Activated T-cell treated with anti-CD3 and anti-CD28 coated beads for 4 hours (primary cell): ENCODE measurements around the gene BRD1.
"Not testable (repeated sequence)": the region's sequence is repeated elsewhere in the genome, so short reads cannot be mapped to it uniquely, and the experiment has no call there.

Source experiments
- DNase-seq: peaks from one replicate; pipeline ENCODE4 v3.0.0-alpha.2; 2020

The BRD1 gene

GRCh38 chr22:49767355-49768062 is 60.2 kb downstream of the BRD1 start:
- DNase-seq: no peak

GRCh38 chr22:49765951-49766350 is 61.7 kb downstream of the BRD1 start:
- DNase-seq: no peak

DNA sequence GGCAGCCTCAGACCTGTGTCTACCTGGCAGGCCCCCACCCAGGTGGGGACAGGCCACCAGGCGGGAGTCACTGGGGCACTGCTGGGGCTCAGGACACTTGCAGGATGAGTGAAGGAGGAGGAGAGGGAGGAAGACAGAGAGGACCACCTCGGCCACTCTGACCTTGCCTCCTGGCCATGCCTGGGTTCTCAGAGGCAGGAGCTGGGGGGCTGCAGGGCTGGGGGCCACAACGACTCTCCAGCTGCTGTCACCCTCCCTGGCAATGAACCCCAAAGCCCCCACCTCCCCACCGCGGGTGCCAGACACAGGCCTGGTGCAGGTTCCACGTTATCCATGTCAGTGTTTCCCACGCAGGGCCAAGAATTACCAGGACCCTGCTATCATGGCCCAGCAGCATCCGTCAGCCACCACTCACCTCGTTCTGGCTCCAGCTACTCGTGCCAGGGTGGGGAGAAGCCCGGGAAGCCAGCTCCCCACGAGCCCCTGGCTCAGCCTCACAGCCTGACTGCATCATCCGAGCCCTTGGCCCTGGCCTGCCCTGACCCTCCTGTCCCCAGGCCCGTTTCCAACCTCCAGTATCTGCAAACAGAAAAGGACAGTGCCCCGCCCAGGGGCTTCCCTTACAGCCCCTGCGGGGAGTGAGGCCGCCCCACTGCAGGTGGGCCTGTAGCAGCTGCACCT is 62.4 kb downstream of the BRD1 start:
- DNase-seq: no peak

GRCh38 chr22:49764127-49764581 is 63.5 kb downstream of the BRD1 start:
- DNase-seq: no peak

DNA sequence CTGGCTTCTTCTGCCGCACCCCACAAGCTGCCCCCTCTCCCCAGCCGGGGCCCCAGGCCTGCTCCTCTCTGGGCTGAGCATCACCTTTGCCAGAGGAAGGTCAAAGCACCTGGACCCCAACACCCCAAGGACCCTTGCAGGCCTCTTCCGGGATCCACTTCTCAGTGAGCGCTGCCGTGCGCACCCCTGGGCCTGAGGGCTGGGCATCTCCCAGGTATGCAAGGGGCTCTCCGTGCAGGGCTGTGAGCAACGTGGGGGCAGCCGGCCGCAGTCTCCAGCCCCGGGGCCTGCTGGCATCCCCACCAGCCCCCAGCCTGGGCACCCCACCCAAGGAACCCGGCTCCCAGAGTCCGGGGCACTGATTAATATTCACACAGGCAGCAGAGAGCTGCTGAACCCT is 64.0 kb downstream of the BRD1 start:
- DNase-seq: no peak

DNA sequence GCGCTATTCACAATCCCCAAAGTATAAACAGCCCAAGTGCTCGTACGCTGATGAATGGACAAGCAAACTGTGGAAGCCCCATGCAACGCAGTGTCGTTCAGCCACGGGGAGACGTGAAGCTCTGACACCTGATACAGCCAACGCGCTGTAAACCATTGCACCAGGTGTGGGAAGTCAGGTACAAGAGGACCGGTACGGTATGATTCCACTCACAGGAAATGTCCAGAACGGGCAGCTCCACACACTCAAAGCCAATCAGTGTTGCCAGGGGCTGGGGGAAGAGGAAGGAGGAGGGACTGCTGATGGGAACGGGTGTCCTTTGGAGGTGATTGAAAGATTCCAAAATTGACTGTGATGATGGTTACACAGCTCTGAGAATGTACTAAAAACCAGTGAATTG is 64.5 kb downstream of the BRD1 start:
- no peak for DNase-seq

- DNase-seq: not testable (repeated sequence)
Measured at GRCh38 chr22:49762571-49762970, 65.1 kb downstream of the BRD1 start.

DNA sequence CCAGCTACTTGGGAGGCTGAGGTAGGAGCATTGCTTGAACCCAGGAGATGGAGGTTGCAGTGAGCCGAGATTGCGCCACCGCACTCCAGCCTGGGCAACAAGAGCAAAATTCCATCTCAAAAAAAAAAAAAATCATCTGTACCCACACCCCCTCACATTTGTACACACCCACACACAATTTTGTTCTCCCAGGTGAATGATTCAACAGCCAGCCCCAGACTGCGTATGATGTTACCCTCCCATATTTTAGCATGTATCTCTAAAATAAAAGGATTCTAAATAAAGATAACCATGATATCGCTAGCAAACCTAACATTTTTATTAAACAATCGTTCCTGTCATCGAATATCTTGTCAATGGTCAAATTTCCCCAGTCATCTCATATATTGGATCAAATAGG is 65.8 kb downstream of the BRD1 start:
- no peak for DNase-seq

- no peak for DNase-seq
Measured at GRCh38 chr22:49760630-49761571, 66.8 kb downstream of the BRD1 start.

DNA sequence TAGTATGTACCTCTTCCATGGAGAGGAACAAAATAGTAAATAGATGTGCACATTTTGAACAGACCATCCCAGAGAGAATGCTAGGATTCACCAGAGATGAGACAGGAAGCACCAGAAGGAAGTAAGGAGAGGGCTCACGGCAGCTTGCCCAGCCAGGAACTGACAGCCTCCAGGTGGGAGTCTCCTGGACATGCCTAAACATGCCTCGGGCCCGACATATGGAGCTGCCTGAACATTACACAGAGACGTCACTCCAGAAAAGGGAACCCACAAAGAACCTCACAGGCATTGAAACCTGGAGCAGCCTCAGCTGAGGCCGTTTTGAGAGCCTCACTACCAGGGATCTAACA is 67.4 kb downstream of the BRD1 start:
- no peak for DNase-seq

GRCh38 chr22:49756676-49757075 is 71.0 kb downstream of the BRD1 start:
- DNase-seq: no peak

GRCh38 chr22:49756201-49756600 is 71.5 kb downstream of the BRD1 start:
- no peak for DNase-seq

GRCh38 chr22:49755631-49756001 is 72.1 kb downstream of the BRD1 start:
- DNase-seq: no peak

DNA sequence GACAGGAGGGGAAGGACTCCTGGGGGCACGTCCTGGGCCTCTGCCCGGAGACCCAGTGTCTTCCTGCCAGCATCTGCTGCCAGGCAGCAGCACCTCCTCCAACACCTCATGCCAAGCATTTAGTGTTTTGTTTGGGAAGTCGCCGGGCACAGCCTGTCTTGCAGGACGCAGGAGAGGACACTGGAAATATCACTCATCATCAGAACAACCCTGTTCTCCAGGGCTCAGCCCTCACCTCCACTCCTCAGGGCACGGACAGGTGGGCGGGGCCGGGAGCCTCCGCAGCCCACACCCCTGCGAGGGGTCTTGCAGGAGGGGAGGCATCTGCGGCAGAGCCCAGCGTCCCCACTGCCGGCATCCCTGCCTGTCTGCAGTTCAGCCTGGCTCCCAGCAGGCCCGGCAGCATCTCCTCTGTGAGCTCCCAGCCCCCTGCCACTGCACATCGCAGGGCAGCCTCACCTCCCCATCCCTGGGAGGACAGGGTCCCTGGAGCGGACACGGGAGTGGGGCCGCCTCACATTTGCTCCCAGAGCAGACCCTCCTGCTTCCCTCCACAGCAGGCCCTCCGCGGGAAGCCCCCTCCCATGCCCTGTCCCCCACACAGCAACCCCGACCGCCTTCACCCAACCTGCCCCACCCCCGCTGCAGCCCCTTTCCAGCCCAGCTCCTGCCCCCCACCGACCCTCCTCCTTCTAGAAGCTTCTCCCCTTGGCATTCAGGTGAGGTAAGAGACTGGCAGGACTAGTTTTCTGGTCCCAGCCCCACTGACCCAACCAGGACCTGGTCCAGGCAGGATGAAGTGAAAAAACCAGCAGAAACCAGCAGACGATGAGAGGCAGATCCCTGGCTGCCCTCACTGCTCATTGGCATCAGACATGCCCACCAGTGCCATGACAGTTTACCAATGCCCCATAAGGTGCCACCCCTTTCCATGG is 72.7 kb downstream of the BRD1 start:
- no peak for DNase-seq

DNA sequence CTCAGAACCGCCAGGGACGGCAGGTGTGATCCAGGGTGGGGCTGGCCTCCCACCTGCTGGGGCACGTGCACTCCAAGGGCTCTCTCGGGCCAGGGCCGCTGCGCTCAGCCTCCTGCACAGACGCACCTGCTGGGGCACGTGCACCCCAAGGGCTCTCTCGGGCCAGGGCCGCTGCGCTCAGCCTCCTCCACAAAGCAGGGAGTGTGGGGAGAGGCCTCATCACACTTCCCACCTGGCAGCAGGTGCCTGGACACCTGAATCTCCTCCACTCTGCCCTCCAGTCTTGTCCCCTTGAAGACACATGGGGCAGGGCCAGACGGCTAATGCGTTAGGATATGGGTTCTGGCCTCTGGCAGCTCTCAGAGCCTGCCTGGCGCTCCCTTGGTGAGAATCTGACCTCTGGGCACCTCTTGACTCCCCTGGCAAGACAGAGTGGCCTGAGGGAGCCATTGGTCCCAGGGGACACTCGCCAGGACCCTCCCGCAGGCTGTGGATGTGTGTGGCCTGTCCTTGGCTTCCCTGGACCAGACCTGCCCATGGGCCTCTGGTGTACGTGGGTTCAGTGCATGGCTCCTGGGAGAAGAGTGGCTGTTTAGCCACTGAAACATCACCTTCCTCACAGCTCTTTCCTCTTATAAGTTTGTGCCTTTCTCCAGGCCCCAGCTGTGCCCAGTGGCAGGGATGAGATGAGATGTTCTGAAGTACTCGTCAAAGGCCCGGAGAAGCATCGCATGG is 73.5 kb downstream of the BRD1 start:
- DNase-seq: no peak

DNA sequence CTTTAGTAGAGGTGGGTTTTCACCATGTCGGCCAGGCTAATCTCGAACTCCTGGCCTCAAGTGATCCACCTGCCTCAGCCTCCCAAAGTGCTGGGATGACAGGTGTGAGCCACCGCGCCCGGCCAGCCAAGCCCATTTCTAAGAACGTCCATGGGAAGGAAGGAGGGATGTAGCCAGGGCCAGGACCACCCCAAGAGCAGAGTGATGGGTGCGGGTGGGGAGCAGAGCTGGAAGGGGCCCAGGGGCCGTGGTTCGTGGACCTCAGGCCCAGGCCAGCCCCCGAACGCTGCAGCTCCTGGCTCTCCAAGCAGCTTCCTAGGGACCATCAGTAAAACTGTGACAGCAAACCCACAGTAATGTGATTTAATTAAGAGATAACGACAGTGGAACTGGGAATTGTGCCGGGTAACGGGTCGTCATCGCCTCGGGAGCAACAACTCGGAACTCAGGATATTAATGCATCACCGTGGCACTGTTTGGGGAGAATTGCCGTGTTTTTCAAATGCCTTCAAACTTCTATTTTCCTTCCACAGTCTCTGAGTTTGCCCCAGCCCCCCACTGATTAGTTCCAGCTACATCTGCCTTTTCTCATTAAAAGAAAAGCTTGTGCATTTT is 74.3 kb downstream of the BRD1 start:
- DNase-seq: no peak

DNA sequence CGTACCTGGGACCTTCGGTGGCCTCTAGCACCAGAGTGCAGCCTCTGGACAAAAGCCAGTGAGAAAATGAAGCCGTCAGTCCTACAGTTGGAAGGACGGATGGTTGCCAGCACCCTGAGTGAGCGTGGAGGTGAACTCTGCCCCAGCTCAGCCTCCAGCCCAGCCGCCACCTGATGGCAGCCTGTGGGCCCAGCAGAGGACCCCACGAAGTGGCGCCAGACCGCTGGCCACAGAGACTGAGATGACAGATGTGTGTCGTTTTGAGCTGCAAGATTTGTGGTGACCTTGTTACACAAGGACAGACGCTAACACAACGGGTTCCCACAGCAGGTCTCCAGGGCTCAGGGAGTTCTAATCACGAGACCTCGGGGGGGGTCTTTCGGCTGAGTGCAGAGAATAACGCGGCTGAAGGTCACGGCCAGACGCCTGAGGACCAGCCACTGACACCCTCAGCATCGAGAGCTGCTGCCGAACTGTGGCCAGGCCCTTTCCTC is 75.0 kb downstream of the BRD1 start:
- DNase-seq: no peak

- DNase-seq: no peak
Measured at GRCh38 chr22:49751966-49752597, 75.6 kb downstream of the BRD1 start.

DNA sequence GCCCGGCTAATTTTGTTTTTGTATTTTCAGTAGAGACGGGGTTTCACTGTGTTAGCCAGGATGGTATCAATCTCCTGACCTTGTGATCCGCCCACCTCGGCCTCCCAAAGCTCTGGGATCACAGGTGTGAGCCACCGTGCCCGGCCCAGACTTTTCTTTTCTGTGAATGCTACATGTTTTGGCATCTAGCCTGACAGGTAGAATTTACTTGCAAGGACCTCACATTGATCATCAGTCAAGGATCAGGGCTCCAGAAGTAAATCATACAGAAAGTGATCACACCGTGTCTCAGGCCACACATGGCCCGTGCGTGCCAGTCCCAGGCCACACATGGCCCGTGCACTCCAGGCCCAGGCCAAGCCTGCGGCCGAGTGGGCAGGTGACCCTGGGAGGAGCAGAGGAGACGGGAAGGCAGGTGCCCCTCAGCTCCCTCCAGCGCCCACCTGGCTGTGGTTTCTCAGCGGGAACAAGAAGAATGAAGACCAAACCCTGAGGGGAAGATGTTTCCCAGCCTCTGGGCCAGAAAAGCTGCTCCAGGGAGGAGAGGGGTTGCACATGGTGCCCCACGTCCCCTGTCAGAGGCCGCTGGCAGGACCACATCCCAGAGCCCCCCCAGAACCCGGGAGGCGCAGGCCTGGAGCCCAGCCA is 76.2 kb downstream of the BRD1 start:
- no peak for DNase-seq

GRCh38 chr22:49749885-49750510 is 77.7 kb downstream of the BRD1 start:
- DNase-seq: no peak
